A673 (cell line): ENCODE results near the gene SPATA13. TPM values are rescaled to one million over a fixed set of nuclear protein-coding genes. Genes with fewer than 3 reads are reported as not detected.

Experiments
- BruUV-seq: library from RNA; stranded (reverse); fragments of 400-500 nt; replicated peaks from 2 replicates; lab custom pipeline; 2021; lab: Mats Ljungman, UMichigan
- CTCF ChIA-PET: fragments of 300-600 bp; sonication (Branson Sonifier 250); formaldehyde crosslinking; loops from one replicate; lab custom pipeline; 2022; ENCODE audit warnings: antibody characterized with exemption; lab: Charles Lee
- POLR2A ChIA-PET: fragments of 300-600 bp; sonication (Branson Sonifier 250); formaldehyde crosslinking; loops from one replicate; lab custom pipeline; 2022; ENCODE audit warnings: antibody characterized with exemption; ENCODE audit not compliant: low non-redundant PET; lab: Charles Lee
- DNase-seq: peaks from one replicate; pipeline ENCODE4 v3.0.0-alpha.2; 2015; ENCODE audit warnings: low spot score
- H3K27ac ChIP-seq: fragments of 200-600 bp; sonication (generic); 2 replicates; pipeline ENCODE4 v1.5.1; 2016; ENCODE audit warnings: mixed run types, low read depth, mild to moderate bottlenecking, mixed read lengths, antibody characterized with exemption, low read length; ENCODE audit not compliant: poor library complexity, severe bottlenecking
- H3K27me3 ChIP-seq: fragments of 200-600 bp; sonication (generic); replicated peaks from 2 replicates; pipeline ENCODE4 v1.6.1; 2017; ENCODE audit warnings: mixed run types, low read depth, mild to moderate bottlenecking, mixed read lengths, antibody characterized with exemption, low read length; ENCODE audit not compliant: insufficient read depth, poor library complexity
- H3K36me3 ChIP-seq: fragments of 200-600 bp; sonication (generic); 2 replicates; pipeline ENCODE4 v1.6.1; 2016; ENCODE audit warnings: mixed run types, mild to moderate bottlenecking, mixed read lengths, antibody characterized with exemption, low read length; ENCODE audit not compliant: insufficient read depth, poor library complexity, severe bottlenecking
- H3K4me1 ChIP-seq: fragments of 200-600 bp; sonication (generic); 2 replicates; pipeline ENCODE4 v1.6.1; 2017; ENCODE audit warnings: mixed run types, mild to moderate bottlenecking, mixed read lengths, antibody characterized with exemption, low read length; ENCODE audit not compliant: insufficient read depth, poor library complexity, severe bottlenecking
- H3K4me3 ChIP-seq: fragments of 200-600 bp; sonication (generic); 2 replicates; pipeline ENCODE4 v1.5.1; 2016; ENCODE audit warnings: low read depth, mixed run types, mild to moderate bottlenecking, mixed read lengths, low read length; ENCODE audit not compliant: poor library complexity, severe bottlenecking
- H3K9me3 ChIP-seq: fragments of 200-600 bp; sonication (generic); 2 replicates; pipeline ENCODE4 v1.6.1; 2016; ENCODE audit warnings: mixed run types, low read depth, mild to moderate bottlenecking, mixed read lengths, antibody characterized with exemption, low read length; ENCODE audit not compliant: poor library complexity, severe bottlenecking
- EZH2 ChIP-seq: fragments of 200-600 bp; sonication (generic); IDR thresholded peaks from 2 replicates; pipeline ENCODE4 v1.6.1; 2017; ENCODE audit warnings: borderline replicate concordance, low read depth, mild to moderate bottlenecking, mixed read lengths, antibody characterized with exemption, low read length; ENCODE audit not compliant: poor library complexity, severe bottlenecking
- intact Hi-C: fragments of 100-400 bp; cut with micrococcal nuclease; formaldehyde crosslinking; loops from one replicate; pipeline ENCODE4 v1.10.0; 2022; ENCODE audit not compliant: unreplicated experiment
- total RNA-seq: library from RNA; stranded (reverse); gene quantifications from 2 replicates; pipeline ENCODE4 v1.2.3, GENCODE V29; 2021
- TF ChIP-seq, protein P1 (sequence below): fragments of 300-800, 200-600 bp; sonication (generic); conservative IDR thresholded peaks from 2 replicates; pipeline ENCODE4 v1.5.1; 2017; ENCODE audit warnings: low read depth, mild to moderate bottlenecking, antibody characterized with exemption, low read length, moderate library complexity, mixed read lengths

The SPATA13 gene
- total RNA-seq, 1 experiment from 2014 or later: 58.2 TPM

GRCh38 chr13:24129914-24130774 is 30.4 kb upstream of the SPATA13 start:
- BruUV-seq: no TSS peak
- Histone ChIP-seq H3K4me1 (peaks cover 4% of the 10 kb centered on the region), H3K9me3 (peaks cover 3% of the 10 kb centered on the region), H3K27me3 (no peaks in the 10 kb centered on the region), H3K27ac (no peak overlapping the region), H3K36me3 (no peaks in the 10 kb centered on the region), H3K4me3 (no peak overlapping the region)
- CTCF ChIA-PET: no interaction called here
- intact Hi-C loops: no loop called here
- POLR2A ChIA-PET: no interaction called here
- TF ChIP-seq, protein P1, sequence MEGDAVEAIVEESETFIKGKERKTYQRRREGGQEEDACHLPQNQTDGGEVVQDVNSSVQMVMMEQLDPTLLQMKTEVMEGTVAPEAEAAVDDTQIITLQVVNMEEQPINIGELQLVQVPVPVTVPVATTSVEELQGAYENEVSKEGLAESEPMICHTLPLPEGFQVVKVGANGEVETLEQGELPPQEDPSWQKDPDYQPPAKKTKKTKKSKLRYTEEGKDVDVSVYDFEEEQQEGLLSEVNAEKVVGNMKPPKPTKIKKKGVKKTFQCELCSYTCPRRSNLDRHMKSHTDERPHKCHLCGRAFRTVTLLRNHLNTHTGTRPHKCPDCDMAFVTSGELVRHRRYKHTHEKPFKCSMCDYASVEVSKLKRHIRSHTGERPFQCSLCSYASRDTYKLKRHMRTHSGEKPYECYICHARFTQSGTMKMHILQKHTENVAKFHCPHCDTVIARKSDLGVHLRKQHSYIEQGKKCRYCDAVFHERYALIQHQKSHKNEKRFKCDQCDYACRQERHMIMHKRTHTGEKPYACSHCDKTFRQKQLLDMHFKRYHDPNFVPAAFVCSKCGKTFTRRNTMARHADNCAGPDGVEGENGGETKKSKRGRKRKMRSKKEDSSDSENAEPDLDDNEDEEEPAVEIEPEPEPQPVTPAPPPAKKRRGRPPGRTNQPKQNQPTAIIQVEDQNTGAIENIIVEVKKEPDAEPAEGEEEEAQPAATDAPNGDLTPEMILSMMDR: no peak
- TF ChIP-seq EZH2: no peak
- DNase-seq: no peak

DNA sequence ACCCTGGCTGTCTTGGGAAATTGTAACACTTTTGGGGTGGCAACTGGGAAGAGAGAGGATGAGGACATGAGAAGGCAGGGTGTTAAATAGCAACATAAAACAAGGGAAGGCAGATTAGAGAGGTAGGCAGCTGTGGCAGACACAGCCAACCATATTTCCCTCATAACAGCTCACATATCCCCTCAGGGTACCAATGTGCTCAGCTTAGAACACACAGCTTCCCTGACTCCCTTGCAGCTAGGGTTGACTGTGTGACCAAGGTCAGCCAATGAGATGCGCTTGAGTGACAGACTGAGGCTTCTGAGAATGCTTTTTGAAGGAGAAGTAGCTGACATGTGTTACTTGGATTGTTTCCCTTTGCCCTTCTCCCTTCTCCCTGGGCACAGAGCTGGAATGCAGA is 28.8 kb upstream of the SPATA13 start:
- Histone ChIP-seq H3K36me3 (no peaks in the 10 kb centered on the region), H3K9me3 (peaks cover 3% of the 10 kb centered on the region), H3K4me3 (no peak overlapping the region), H3K27ac (no peak overlapping the region), H3K4me1 (peaks cover 4% of the 10 kb centered on the region), H3K27me3 (no peaks in the 10 kb centered on the region)
- CTCF ChIA-PET: no interaction called here
- no peak for DNase-seq
- POLR2A ChIA-PET: no interaction called here
- no peak for TF ChIP-seq EZH2
- TF ChIP-seq, protein P1: no peak
- BruUV-seq: no TSS peak
- intact Hi-C loops: no loop called here

DNA sequence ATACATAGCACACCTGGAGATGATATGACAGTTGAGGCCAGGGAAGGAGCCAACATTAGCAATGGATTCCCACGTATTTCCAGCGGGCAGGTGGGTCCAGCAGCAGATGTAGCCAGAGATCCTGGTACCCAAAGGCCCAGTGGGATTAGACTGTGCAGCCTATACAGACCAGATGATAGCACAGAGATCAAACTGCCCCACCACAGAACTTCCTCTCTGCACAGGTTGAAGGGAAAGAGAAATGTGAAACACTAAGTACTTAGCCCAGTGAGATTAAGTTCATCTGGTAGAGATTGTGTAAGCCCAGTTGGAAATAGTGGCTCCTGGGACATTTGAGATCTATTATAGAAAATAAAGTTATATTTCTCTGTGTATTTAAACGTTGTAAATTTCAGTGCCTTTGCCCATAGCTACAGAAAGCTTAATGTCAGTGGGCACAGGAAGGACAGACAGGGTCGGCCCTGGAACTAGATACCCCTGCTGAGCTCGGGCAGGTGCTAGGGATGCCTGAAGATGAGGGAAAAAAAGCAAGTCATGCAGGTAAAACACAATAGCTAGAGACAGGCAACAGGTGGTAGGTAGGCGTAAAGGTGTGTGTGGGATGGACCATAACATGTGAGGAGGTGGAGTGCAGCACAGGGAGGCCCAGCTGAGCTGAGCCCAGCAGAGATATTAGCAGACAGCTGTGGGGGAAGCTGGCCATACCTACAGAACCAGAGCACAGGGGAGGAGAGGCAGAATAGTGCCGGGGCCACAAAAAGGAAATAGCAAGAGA is 27.3 kb upstream of the SPATA13 start:
- H3K9me3 ChIP-seq: peaks cover 3% of the 10 kb centered on the region
- H3K4me3 ChIP-seq: no peak overlapping the region
- no peak overlapping the region for H3K27ac ChIP-seq
- H3K36me3 ChIP-seq: no peaks in the 10 kb centered on the region
- DNase-seq: no peak
- H3K4me1 ChIP-seq: no peaks in the 10 kb centered on the region
- TF ChIP-seq EZH2: no peak
- TF ChIP-seq, protein P1: no peak
- BruUV-seq: no TSS peak
- no peaks in the 10 kb centered on the region for H3K27me3 ChIP-seq
- ChIA-PET POLR2A (no interaction called here), CTCF (no interaction called here)
- intact Hi-C loops: no loop called here
